H7 (cell line): ENCODE results near the gene CA14. TPM values are rescaled to one million over a fixed set of nuclear protein-coding genes. Genes with fewer than 3 reads are reported as not detected.

Source experiments
- DNase-seq: peaks from one replicate; pipeline ENCODE4 v3.0.0; 2012
- H3K27me3 ChIP-seq: 2 replicates; pipeline ENCODE4 v1.6.0; 2011; ENCODE audit warnings: mild to moderate bottlenecking, low read length; ENCODE audit not compliant: control insufficient read depth, insufficient read depth
- H3K36me3 ChIP-seq: replicated peaks from 2 replicates; pipeline ENCODE4 v1.5.1; 2011; ENCODE audit warnings: low read length; ENCODE audit not compliant: control insufficient read depth, insufficient read depth
- H3K4me3 ChIP-seq: 2 replicates; pipeline ENCODE4 v1.5.1; 2011; ENCODE audit warnings: low read depth, mild to moderate bottlenecking, control low read depth, low read length, moderate library complexity; ENCODE audit not compliant: insufficient read depth
- total RNA-seq: library from RNA; depleted of rRNA; stranded (reverse); fragments of >200 nt; shearing (Covaris generic); gene quantifications from 2 replicates; pipeline ENCODE4 v1.2.3, GENCODE V29; 2014

CA14 gene
- total RNA-seq, 1 experiment from 2014 or later: 75.4 TPM

- H3K4me3 ChIP-seq: peak overlapping the region; percentile 79
- H3K27me3 ChIP-seq: no peaks in the 10 kb centered on the region
- H3K36me3 ChIP-seq: peaks cover 19% of the 10 kb centered on the region
- DNase-seq: no peak
Measured at GRCh38 chr1:150259217-150259616, 1.6 kb downstream of the CA14 start.

- no peaks in the 10 kb centered on the region for H3K27me3 ChIP-seq
- H3K4me3 ChIP-seq: peak overlapping the region; percentile 79
- H3K36me3 ChIP-seq: peaks cover 25% of the 10 kb centered on the region
- peak; percentile 88 for DNase-seq
Measured at GRCh38 chr1:150259758-150260669, 2.4 kb downstream of the CA14 start.

- Histone ChIP-seq H3K4me3 (no peak overlapping the region), H3K27me3 (no peaks in the 10 kb centered on the region), H3K36me3 (peaks cover 35% of the 10 kb centered on the region)
- no peak for DNase-seq
Measured at GRCh38 chr1:150261367-150261766, 3.8 kb downstream of the CA14 start.

- DNase-seq: no peak
- Histone ChIP-seq H3K27me3 (no peaks in the 10 kb centered on the region), H3K4me3 (no peak overlapping the region), H3K36me3 (peaks cover 40% of the 10 kb centered on the region)
Measured at GRCh38 chr1:150262388-150263320, 5.1 kb downstream of the CA14 start.

- no peak for DNase-seq
- H3K4me3 ChIP-seq: no peak overlapping the region
- H3K36me3 ChIP-seq: peaks cover 40% of the 10 kb centered on the region
- no peaks in the 10 kb centered on the region for H3K27me3 ChIP-seq
Measured at GRCh38 chr1:150263549-150263948, 6.0 kb downstream of the CA14 start.

DNA sequence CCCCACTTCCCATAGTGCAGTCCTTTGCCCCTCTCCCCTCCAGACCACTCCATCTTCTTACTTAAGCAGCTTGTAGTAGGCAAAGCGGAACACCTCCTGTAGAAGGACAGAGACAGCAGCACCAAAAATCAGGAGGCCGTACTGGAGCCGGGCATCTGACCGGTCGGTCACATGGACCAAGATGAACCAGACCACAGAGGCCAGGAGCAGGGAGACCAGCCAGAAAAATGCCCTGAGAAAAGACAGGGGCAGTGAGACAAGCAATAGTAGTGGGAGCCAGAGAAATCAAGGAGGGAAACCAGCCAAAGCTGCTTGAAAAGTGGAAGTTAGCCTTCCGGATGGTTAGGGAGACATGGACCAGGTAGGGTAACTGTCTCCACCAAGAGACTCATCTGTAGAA lies 10.3 kb downstream of the CA14 start:
- no peaks in the 10 kb centered on the region for H3K27me3 ChIP-seq
- peak; percentile 12 for DNase-seq
- H3K4me3 ChIP-seq: peak overlapping the region; percentile 90
- peaks cover 27% of the 10 kb centered on the region for H3K36me3 ChIP-seq

DNA sequence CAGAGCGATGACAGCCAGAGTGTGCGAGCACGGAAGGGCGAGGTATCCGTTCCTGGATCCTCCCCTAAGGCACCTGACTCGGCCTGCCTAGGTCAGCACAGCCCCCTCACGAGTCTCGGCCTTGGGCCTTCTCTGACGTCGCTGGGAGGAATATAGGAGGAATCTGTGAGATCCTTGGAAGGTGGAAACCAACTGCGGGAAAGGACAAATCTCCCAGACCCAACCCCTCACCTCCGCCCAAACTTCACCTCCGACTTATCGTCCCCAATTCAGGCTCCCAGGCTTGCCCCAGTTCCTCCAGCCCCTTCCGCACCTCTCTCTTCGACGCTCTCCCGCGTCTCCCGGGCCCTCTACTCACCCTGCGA lies 10.7 kb downstream of the CA14 start:
- Histone ChIP-seq H3K27me3 (no peaks in the 10 kb centered on the region), H3K4me3 (peak overlapping the region; percentile 90), H3K36me3 (peaks cover 23% of the 10 kb centered on the region)
- peak; percentile 58 for DNase-seq

GRCh38 chr1:150268705-150269403 lies 11.3 kb downstream of the CA14 start, which contains the start of gene APH1A:
Gene APH1A, minus strand, starts transcription at chr1:150269016. Its CDS starts 206 bp downstream, at chr1:150268810.
- no peaks in the 10 kb centered on the region for H3K27me3 ChIP-seq
- peaks cover 21% of the 10 kb centered on the region for H3K36me3 ChIP-seq
- peak within 1 kb of the TSS; percentile 90 for H3K4me3 ChIP-seq
- peak; percentile 99 for DNase-seq

GRCh38 chr1:150269451-150269850 lies 11.9 kb downstream of the CA14 start:
- DNase-seq: no peak
- peak overlapping the region; percentile 49 for H3K4me3 ChIP-seq
- H3K27me3 ChIP-seq: no peaks in the 10 kb centered on the region
- peaks cover 20% of the 10 kb centered on the region for H3K36me3 ChIP-seq

- Histone ChIP-seq H3K36me3 (peaks cover 5% of the 10 kb centered on the region), H3K4me3 (no peak overlapping the region)
- DNase-seq: no peak
Measured at GRCh38 chr1:150271291-150271959, 13.9 kb downstream of the CA14 start.

DNA sequence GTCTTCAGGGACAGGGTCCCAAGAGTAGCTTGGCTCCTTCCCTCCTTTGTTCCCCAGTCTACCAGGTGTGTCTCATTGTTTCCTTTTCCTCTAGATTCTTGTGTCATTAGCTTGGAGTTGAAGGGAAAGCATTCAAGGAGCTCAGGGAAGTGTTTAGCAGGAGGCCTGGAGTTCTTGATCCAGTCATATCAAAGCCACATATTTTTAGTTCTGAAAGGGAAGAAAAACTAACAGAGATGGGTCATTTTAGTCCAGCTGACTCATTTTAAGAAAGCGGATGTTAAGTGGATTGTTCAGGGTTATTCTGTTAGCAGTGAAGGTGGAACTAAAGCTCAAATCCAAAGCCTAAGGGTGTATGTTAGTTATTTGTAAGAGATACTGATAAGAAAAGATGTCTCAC lies 15.7 kb downstream of the CA14 start:
- Histone ChIP-seq H3K36me3 (no peaks in the 10 kb centered on the region), H3K4me3 (no peak overlapping the region)
- DNase-seq: no peak

More at GRCh38 chr1:150271291-150271959, 13.9 kb downstream of the CA14 start:
- no peaks in the 10 kb centered on the region for H3K27me3 ChIP-seq

GRCh38 chr1:150280138-150280707 lies 22.6 kb downstream of the CA14 start:
- H3K4me3 ChIP-seq: no peak overlapping the region
- DNase-seq: no peak
- no peaks in the 10 kb centered on the region for H3K36me3 ChIP-seq
- H3K27me3 ChIP-seq: peaks cover 26% of the 10 kb centered on the region

More for the DNA sequence above, 15.7 kb downstream of the CA14 start:
- H3K27me3 ChIP-seq: no peaks in the 10 kb centered on the region

DNA sequence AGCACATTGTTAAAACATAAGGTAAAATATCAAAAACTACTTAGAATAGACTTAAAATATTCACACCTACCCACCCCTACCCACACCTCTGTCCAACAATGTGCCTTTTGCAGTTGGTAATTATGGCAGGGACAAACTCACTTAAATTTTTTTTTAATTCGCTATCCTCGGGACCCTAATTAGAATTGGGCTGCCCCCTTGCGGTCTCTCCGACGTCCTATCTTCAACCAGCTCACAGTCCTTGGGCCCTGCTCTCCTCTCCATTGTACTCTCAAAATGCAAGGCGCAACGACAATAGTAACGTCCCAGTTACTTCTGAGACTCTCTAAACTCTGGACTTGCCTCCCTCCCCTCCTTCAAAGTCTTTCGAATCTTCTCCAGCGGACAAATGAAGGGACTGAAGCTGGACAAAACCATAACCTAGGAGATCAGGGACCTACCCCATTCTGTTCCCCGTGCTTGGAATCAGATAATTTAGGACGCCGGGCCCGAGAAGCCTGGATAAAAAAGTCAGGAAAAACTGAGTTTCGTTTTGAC lies 23.7 kb downstream of the CA14 start:
- peak; percentile 69 for DNase-seq
- H3K36me3 ChIP-seq: no peaks in the 10 kb centered on the region; the same call in 1 of the 2 replicates
- H3K4me3 ChIP-seq: peak overlapping the region; percentile 54
- H3K27me3 ChIP-seq: peaks cover 26% of the 10 kb centered on the region
